Uterus (tissue), 4 donors: ENCODE measurements around the gene PLA2G1B. TPM values are rescaled to one million over a fixed set of nuclear protein-coding genes. Genes with fewer than 3 reads are reported as not detected.

ENCODE experiments used
- DNase-seq, 2 donors: peaks; one replicate each; pipeline ENCODE4 v3.0.0-alpha.2; 2019 to 2020
- H3K27ac ChIP-seq, 2 donors: fragments of 200-600 bp; sonication (generic); 1 replicate in 1 of 2; 2 replicates in 1 of 2; pipeline ENCODE4 v1.5.1; 2016 to 2018
- H3K27me3 ChIP-seq, 2 donors: fragments of 200-600 bp; sonication (generic); one replicate each; pipeline ENCODE4 v1.5.1; 2018 to 2019; ENCODE audit warnings: control low read depth in 1 of 2
- H3K36me3 ChIP-seq, 2 donors: fragments of 200-600 bp; sonication (generic); one replicate each; pipeline ENCODE4 v1.5.1; 2019; ENCODE audit warnings: control low read depth in 1 of 2
- H3K4me1 ChIP-seq, 2 donors: fragments of 200-600 bp; sonication (generic); one replicate each; pipeline ENCODE4 v1.5.1; 2018 to 2019; ENCODE audit warnings: control low read depth in 1 of 2
- H3K4me3 ChIP-seq, 2 donors: fragments of 200-600 bp; sonication (generic); 1 replicate in 1 of 2; 2 replicates in 1 of 2; pipeline ENCODE4 v1.5.1; 2018 to 2019; ENCODE audit warnings: mild to moderate bottlenecking in 1 of 2
- H3K9me3 ChIP-seq, 2 donors: fragments of 200-600 bp; sonication (generic); one replicate each; pipeline ENCODE4 v1.5.1; 2019; ENCODE audit warnings: control low read depth in 1 of 2
- POLR2A ChIP-seq, 2 donors: fragments of 450-650 bp; IDR thresholded peaks; one replicate each; pipeline ENCODE4 v1.6.1; 2016; ENCODE audit warnings: antibody characterized with exemption in 2 of 2, mild to moderate bottlenecking in 1 of 2, moderate library complexity in 1 of 2
- intact Hi-C: fragments of 100-400 bp; cut with DNase I; formaldehyde crosslinking; loops from one replicate; pipeline ENCODE4 v1.15.1; 2023; ENCODE audit warnings: low total_unique reads
- total RNA-seq, 4 donors: library from RNA; depleted of rRNA in 3 of 4; stranded (reverse); fragments of >200 nt in 3 of 4; gene quantifications; one replicate each; pipeline versions ENCODE4 v1.1.0 to v1.2.4, GENCODE V29; 2014 to 2023
- TF ChIP-seq, protein P1 (sequence below), 4 experiments: fragments of 200-600 bp in 2 of 4; fragments of 450-650 bp in 2 of 4; sonication (generic) in 2 of 4; IDR thresholded peaks; one replicate each; pipeline ENCODE4 v1.5.1; 2016 to 2019; ENCODE audit warnings: antibody characterized with exemption in 4 of 4, mild to moderate bottlenecking in 2 of 4, moderate library complexity in 1 of 4
- donor health status: DM: yes; HTN: yes; CAD: no.

The PLA2G1B gene
- total RNA-seq: not detected

DNA sequence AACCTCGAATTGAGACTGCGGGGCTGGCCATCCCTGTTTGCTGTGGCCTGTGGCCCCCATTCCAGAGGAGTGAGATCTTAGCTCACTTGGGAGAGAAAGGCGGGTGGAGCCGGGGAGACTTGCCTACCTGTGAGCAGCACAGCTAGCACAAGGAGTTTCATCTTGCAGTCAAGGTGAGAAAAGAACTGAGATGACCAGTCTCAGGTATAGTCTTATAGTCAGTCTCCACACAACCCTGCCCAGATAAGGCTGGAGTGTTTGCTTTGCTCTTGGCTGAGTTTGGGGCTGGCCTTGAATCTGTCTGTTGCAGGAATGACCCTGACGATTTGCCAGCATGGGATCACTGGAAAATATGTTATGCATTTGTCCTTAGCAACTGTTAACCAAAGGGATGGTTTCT lies at the start of gene PLA2G1B:
Gene PLA2G1B, minus strand, starts transcription at position 187 of the 400 bp plus-strand sequence. Its CDS starts 26 bp downstream, at position 161.
- intact Hi-C loops: no loop called here
- Histone ChIP-seq H3K4me3 (no peak within 1 kb of the TSS), H3K27me3 (no peaks in the 10 kb centered on the region), H3K9me3 (no peaks in the 10 kb centered on the region), H3K36me3 (no peaks in the 10 kb centered on the region), H3K4me1 (no peaks in the 10 kb centered on the region), H3K27ac (no peak within 1 kb of the TSS)
- TF ChIP-seq, protein P1, sequence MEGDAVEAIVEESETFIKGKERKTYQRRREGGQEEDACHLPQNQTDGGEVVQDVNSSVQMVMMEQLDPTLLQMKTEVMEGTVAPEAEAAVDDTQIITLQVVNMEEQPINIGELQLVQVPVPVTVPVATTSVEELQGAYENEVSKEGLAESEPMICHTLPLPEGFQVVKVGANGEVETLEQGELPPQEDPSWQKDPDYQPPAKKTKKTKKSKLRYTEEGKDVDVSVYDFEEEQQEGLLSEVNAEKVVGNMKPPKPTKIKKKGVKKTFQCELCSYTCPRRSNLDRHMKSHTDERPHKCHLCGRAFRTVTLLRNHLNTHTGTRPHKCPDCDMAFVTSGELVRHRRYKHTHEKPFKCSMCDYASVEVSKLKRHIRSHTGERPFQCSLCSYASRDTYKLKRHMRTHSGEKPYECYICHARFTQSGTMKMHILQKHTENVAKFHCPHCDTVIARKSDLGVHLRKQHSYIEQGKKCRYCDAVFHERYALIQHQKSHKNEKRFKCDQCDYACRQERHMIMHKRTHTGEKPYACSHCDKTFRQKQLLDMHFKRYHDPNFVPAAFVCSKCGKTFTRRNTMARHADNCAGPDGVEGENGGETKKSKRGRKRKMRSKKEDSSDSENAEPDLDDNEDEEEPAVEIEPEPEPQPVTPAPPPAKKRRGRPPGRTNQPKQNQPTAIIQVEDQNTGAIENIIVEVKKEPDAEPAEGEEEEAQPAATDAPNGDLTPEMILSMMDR (IDR thresholded peaks at IDR 0.05): no peak
- TF ChIP-seq POLR2A (IDR thresholded peaks at IDR 0.05): no peak
- DNase-seq: no peak

DNA sequence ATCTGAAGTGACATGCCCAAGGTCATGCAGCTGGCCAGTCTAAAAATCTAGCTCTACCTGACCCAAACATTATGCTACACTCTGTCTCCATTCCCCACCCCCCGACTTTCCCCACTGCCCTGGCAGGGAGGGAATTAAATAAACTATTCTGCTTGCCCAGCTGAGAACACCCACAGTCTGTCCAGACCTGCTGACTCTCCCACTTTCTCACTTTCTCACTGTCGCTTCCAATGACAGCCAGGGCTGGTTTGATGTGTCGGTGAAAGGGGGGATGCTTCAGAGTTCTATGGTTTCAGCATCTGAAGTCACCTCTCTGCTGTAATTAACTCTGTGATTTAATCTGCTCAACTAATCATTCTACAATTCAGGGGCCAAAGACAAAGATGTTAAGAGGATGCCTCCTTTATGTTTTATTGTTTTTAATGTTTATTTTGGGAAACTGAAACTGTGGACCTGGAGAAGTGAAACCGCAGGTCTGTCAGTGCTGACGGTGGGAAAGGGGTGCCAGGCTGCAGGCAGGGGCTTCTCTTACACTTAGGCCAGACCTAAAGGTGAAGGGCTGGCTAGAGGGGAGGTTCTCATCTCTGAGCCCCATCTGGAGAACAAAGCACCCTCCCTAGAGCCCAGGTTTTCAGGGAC lies 49.5 kb upstream of the PLA2G1B start:
- H3K27me3 ChIP-seq: peaks cover 0 to 1% of the 10 kb centered on the region in 2 donors
- intact Hi-C loops: no loop called here
- TF ChIP-seq POLR2A (IDR thresholded peaks at IDR 0.05): no peak
- TF ChIP-seq, protein P1 (IDR thresholded peaks at IDR 0.05): no peak
- no peaks in the 10 kb centered on the region for H3K9me3 ChIP-seq
- DNase-seq: no peak
- H3K27ac ChIP-seq: no peak overlapping the region
- no peaks in the 10 kb centered on the region for H3K36me3 ChIP-seq
- H3K4me3 ChIP-seq: no peak overlapping the region
- no peaks in the 10 kb centered on the region for H3K4me1 ChIP-seq

DNA sequence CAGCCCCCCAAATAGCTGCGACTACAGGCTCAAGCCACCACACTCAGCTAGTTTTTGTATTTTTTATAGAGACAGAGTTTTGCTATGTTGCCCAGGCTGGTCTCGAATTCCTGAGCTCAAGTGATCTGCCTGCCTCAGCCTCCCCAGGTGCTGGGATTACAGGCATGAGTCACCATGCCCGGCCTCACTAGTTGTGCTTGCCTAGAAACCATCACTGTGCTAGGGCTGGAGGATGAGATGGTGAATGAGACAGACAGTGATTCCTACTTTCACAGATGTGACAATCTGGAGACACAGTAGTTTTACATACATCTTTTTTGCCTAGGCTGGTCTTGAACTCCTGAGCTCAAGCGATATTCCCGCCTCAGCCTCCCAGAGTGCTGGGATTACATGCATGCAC lies 48.8 kb upstream of the PLA2G1B start:
- peaks cover 0 to 3% of the 10 kb centered on the region in 2 donors for H3K27me3 ChIP-seq
- no peak overlapping the region for H3K27ac ChIP-seq
- no peaks in the 10 kb centered on the region for H3K9me3 ChIP-seq
- DNase-seq: no peak
- no peaks in the 10 kb centered on the region for H3K36me3 ChIP-seq
- no peak for TF ChIP-seq POLR2A (IDR thresholded peaks at IDR 0.05)
- TF ChIP-seq, protein P1 (IDR thresholded peaks at IDR 0.05): no peak
- intact Hi-C loops: no loop called here
- H3K4me3 ChIP-seq: no peak overlapping the region
- H3K4me1 ChIP-seq: no peaks in the 10 kb centered on the region

DNA sequence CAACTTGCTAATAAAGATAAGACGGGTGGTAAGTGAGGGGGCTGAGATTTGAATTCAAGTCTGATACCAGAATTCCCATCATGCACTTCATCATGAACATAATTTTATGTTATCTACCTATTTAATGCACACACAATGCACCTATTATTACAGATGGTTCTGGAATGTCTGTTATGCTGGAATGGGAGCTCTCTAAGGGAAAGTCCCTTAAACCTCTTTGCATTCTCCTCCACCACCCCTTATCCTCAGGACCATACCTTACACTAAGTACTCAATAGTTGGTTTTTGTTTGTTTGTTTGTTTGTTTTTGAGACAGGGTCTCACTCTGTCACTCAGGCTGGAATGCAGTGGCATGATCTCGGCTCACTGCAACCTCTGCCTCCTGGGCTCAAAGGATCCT lies 48.4 kb upstream of the PLA2G1B start:
- intact Hi-C loops: no loop called here
- Histone ChIP-seq H3K27ac (no peak overlapping the region), H3K4me3 (no peak overlapping the region), H3K36me3 (no peaks in the 10 kb centered on the region), H3K4me1 (no peaks in the 10 kb centered on the region), H3K9me3 (no peaks in the 10 kb centered on the region), H3K27me3 (peaks cover 0 to 3% of the 10 kb centered on the region in 2 donors)
- no peak for TF ChIP-seq POLR2A (IDR thresholded peaks at IDR 0.05)
- TF ChIP-seq, protein P1 (IDR thresholded peaks at IDR 0.05): no peak
- DNase-seq: no peak

DNA sequence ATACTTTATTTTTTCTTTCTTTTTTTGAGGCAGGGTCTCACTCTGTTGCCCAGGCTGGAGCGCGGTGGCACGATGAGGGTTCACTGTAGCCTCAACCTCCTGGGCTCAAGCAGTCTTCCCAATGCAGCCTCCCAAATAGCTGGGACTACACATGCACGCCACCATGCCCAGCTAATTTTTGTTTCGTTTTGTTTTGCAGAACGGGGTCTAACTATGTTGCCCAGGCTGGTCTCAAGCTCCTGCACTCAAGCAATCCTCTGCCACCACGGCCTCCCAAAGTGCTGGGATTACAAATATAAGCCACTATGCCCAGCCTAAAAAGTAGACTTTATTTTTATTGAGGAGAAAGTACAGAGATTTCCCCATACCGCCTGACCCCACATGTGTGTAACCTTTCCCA lies 46.1 kb upstream of the PLA2G1B start:
- no peak overlapping the region for H3K27ac ChIP-seq
- no peaks in the 10 kb centered on the region for H3K9me3 ChIP-seq
- peaks cover 0 to 3% of the 10 kb centered on the region in 2 donors for H3K27me3 ChIP-seq
- intact Hi-C loops: no loop called here
- H3K36me3 ChIP-seq: no peaks in the 10 kb centered on the region
- peaks cover 0 to 8% of the 10 kb centered on the region in 2 donors for H3K4me1 ChIP-seq
- H3K4me3 ChIP-seq: no peak overlapping the region
- TF ChIP-seq, protein P1 (IDR thresholded peaks at IDR 0.05): no peak
- no peak for TF ChIP-seq POLR2A (IDR thresholded peaks at IDR 0.05)
- no peak for DNase-seq
